ENCODE results near the gene ACD.

DNA sequence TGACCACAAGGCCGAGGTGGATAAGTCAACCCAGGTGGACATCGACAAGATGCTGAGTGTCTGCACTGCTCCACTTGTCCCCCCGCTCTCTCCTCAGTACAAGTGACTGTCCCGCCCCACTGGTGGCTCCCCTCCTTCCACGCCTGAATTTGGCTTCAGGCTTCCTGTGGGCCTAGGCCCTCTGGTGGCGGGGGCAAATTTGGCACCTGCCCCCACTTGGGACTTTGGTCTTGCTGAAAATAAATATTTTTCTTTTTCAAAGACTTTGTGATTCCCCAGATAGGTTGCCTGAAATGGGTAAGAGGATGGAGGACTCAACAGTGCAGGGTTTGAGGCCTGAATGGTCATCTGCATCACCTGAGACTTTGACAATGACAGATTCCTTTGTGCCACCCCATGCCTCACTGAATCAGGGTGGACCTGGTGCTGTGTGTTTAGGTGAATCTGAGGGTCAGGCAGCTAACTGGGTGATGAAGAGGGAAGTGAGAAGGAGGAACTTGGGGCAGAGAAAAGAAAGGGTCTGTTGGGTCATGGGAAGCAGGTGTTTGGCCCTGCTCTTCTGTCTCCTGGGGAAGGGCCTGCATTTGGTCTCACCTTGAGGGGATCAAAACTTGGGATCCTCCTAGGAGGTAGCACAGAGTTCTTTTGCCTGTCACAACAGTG, 8.6 kb upstream of the ACD start:
- no peak for TF ChIP-seq POLR2A (IDR thresholded peaks at IDR 0.05)
- TF ChIP-seq, protein P1, sequence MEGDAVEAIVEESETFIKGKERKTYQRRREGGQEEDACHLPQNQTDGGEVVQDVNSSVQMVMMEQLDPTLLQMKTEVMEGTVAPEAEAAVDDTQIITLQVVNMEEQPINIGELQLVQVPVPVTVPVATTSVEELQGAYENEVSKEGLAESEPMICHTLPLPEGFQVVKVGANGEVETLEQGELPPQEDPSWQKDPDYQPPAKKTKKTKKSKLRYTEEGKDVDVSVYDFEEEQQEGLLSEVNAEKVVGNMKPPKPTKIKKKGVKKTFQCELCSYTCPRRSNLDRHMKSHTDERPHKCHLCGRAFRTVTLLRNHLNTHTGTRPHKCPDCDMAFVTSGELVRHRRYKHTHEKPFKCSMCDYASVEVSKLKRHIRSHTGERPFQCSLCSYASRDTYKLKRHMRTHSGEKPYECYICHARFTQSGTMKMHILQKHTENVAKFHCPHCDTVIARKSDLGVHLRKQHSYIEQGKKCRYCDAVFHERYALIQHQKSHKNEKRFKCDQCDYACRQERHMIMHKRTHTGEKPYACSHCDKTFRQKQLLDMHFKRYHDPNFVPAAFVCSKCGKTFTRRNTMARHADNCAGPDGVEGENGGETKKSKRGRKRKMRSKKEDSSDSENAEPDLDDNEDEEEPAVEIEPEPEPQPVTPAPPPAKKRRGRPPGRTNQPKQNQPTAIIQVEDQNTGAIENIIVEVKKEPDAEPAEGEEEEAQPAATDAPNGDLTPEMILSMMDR (IDR thresholded peaks at IDR 0.05): no peak
- no peak for TF ChIP-seq EP300 (IDR thresholded peaks at IDR 0.05)
